Mesothelial cell of epicardium (in vitro differentiated cells): ENCODE data around the gene OGFOD3. TPM values are rescaled to one million over a fixed set of nuclear protein-coding genes. Genes with fewer than 3 reads are reported as not detected.
A peak's percentile ranks its signal among the peaks of the same experiment; 100 is the strongest.

Experiments used
- DNase-seq, 2 experiments: peaks; one replicate each; pipeline ENCODE4 v3.0.0; 2021; ENCODE audit warnings: low spot score in 2 of 2; ENCODE audit not compliant: unreplicated experiment in 2 of 2
- H3K27ac Mint-ChIP-seq: 2 replicates; pipeline ENCODE4 v1.8.0; 2021; ENCODE audit warnings: mixed read lengths
- H3K27me3 Mint-ChIP-seq: 2 replicates; pipeline ENCODE4 v1.8.0; 2021; ENCODE audit warnings: low read depth, mixed read lengths
- H3K36me3 Mint-ChIP-seq: 2 replicates; pipeline ENCODE4 v1.8.0; 2021; ENCODE audit warnings: mixed read lengths
- H3K4me1 Mint-ChIP-seq: 2 replicates; pipeline ENCODE4 v1.8.0; 2021; ENCODE audit warnings: mixed read lengths
- H3K4me3 Mint-ChIP-seq: 2 replicates; pipeline ENCODE4 v1.8.0; 2021; ENCODE audit warnings: mild to moderate bottlenecking, moderate library complexity, mixed read lengths
- H3K9me3 Mint-ChIP-seq: 2 replicates; pipeline ENCODE4 v1.8.0; 2021; ENCODE audit warnings: mixed read lengths
- total RNA-seq: library from RNA; stranded (reverse); gene quantifications from 3 replicates; pipeline ENCODE4 v1.2.1, GENCODE V29; 2021
- TF ChIP-seq, protein P1 (sequence below): fragments of 200-600 bp; sonication (generic); IDR thresholded peaks from one replicate; pipeline ENCODE4 v1.5.0; 2021; ENCODE audit warnings: antibody characterized with exemption; ENCODE audit not compliant: unreplicated experiment

Gene OGFOD3
- total RNA-seq, 1 donor from 2014 or later, result 36.6 TPM

DNA sequence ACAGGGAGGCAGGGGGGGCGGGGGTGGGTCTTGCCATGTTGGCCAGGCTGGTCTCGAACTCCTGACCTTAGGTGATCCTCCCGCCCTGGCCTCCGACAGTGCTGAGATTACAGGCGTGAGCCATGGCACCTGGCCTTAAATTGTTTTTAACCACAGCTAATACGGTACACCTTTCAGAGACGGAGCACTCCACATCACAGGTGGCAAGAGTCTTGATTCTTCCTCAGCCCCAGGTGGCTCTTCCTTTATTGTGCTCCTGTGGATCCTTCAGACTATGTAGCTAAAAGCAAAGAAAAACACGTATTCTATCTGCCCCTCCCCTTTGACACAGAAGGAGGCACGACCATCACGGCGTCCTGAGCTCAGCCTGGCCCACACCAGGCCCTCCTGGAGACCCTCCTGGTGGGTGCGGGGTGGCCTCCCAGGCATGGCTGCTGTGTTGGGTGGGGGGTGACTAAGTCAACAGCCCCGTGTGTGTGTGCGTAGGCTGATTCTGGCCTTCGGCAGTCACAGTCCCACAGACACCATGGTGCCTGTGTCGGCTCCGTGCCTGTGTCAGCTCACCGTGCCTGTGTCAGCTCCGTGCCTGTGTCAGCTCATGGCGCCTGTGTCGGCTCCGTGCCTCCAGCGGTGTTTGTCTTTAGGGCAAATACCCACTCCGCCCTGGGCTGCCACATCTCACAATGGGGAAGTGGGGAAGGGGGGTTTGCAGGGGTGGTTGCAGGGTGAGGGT, 74.0 kb downstream of the OGFOD3 start:
- Mint-ChIP-seq H3K4me1 (peaks cover 26% of the 10 kb centered on the region), H3K27me3 (no peaks in the 10 kb centered on the region), H3K9me3 (peaks cover 4% of the 10 kb centered on the region), H3K4me3 (no peak overlapping the region), H3K36me3 (peaks cover 4% of the 10 kb centered on the region), H3K27ac (peak overlapping the region; percentile 72)
- DNase-seq, result no peak
- TF ChIP-seq, protein P1, sequence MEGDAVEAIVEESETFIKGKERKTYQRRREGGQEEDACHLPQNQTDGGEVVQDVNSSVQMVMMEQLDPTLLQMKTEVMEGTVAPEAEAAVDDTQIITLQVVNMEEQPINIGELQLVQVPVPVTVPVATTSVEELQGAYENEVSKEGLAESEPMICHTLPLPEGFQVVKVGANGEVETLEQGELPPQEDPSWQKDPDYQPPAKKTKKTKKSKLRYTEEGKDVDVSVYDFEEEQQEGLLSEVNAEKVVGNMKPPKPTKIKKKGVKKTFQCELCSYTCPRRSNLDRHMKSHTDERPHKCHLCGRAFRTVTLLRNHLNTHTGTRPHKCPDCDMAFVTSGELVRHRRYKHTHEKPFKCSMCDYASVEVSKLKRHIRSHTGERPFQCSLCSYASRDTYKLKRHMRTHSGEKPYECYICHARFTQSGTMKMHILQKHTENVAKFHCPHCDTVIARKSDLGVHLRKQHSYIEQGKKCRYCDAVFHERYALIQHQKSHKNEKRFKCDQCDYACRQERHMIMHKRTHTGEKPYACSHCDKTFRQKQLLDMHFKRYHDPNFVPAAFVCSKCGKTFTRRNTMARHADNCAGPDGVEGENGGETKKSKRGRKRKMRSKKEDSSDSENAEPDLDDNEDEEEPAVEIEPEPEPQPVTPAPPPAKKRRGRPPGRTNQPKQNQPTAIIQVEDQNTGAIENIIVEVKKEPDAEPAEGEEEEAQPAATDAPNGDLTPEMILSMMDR, result no peak

DNA sequence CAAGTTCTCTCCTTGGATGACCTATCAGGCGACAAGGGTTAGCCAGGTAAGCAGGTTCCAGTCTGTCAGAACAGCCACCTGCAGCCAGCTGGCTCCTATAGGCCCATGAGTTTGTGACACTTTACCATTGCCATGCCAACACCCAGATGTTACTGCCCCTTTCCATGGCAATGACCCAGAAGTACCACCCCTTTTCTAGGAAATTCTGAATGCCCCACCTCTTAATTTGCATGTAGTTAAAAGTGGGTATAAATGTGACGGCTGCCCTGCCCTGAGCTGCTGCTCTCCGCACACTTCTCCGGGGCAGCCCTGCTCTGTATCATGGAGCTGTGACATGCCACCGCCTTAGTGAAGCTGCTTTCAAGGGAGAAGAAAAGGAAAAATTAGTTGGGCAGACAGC, 74.8 kb downstream of the OGFOD3 start:
- no peak for DNase-seq
- H3K27ac Mint-ChIP-seq, result peak overlapping the region; percentile 59
- H3K4me3 Mint-ChIP-seq, result no peak overlapping the region
- TF ChIP-seq, protein P1, result no peak
- peaks cover 26% of the 10 kb centered on the region for H3K4me1 Mint-ChIP-seq
- H3K9me3 Mint-ChIP-seq, result peaks cover 4% of the 10 kb centered on the region
- peaks cover 4% of the 10 kb centered on the region for H3K36me3 Mint-ChIP-seq
- H3K27me3 Mint-ChIP-seq, result no peaks in the 10 kb centered on the region

DNA sequence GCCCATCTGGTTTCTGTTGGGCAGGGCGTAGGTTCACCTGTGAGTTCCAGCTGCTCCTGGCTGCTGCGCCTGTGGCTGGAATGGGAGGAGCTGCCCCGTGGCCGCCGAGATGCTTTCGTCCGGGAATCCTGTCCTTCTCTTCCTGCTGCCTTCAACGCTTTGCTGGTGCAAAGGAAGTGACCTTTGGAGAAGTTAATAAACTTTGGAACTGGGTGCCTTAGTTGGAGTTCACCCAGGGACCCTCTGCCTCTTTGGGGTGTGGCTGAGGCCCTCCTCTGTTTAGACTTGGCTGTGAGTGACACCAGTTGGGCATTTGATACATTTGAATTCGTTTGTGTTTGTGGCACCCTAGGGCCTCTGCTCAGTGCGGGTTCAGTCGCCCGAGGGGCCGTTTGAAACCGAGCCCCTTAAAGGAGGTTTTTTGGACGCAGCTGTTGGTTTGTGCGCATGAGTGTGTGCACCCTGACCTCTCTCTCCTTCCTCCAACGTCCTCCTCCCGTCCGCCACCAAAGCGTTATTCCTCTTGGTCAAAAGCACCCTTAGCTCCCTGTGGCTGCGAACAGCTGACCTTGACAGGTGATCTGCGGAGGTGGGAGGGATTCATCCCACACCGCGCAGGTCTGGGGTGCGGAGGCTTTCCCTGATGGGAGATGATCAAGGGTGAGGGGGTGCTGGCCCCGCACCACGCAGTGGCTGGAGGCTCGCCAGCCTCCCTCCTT, 75.9 kb downstream of the OGFOD3 start:
- H3K27ac Mint-ChIP-seq, result no peak overlapping the region
- DNase-seq, result no peak
- peaks cover 4% of the 10 kb centered on the region for H3K9me3 Mint-ChIP-seq

DNA sequence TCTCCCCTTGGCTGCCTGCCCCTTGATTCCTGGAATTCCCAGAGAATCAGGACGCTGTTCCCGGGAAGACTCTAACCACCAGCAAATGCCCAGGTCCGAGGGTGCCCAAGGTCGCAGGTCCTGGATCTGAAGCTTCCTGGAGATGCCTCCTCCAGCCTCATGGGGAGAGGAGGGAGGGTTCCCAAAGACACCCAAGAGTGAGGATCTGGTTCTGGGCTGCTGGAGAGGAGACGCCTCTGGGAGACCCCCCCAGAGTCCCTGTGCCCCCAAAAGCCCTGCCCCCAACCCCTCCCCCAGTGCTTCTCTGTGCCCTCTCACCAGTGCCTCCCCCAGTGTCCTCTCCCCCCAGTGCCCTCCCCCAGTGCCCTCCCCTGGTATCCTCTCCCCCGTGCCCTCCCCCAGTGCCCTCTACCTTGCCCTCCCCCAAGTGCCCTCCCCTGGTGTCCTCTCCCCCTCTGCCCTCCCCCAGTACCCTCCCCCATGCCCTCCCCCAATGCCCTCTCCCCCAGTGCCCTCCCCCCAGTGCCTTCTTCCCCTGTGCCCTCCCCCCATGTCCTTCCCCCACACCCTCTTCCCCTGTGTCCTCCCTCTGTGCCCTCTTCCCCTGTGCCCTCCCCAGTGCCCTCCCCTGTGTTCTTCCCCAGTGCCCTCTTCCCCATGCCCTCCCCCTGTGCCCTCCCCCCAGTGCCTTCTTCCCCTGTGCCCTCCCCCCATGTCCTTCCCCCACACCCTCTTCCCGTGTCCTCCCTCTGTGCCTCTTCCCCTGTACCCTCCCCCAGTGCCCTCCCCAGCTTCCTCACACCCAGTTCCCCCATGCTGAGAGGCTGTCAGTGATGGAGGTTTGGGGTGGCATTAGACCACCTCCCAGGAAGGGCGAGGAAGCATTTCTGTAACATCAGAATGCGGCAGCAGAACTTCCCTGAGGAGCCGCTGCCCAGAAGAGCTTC, 78.5 kb downstream of the OGFOD3 start:
- Mint-ChIP-seq H3K27ac (peak overlapping the region; percentile 98), H3K27me3 (peaks cover 4% of the 10 kb centered on the region), H3K4me1 (peaks cover 33% of the 10 kb centered on the region), H3K4me3 (peak overlapping the region; percentile 60), H3K9me3 (peaks cover 4% of the 10 kb centered on the region), H3K36me3 (peaks cover 4% of the 10 kb centered on the region)
- TF ChIP-seq, protein P1, result no peak
- no peak for DNase-seq

More for the DNA sequence above, 75.9 kb downstream of the OGFOD3 start:
- Mint-ChIP-seq H3K27me3 (no peaks in the 10 kb centered on the region), H3K4me1 (peaks cover 26% of the 10 kb centered on the region), H3K36me3 (peaks cover 4% of the 10 kb centered on the region), H3K4me3 (no peak overlapping the region)
- TF ChIP-seq, protein P1, result no peak

Other genes starting within 250 kb of the OGFOD3 start
- gene CCDC57, start 205.7 kb downstream of the OGFOD3 start, total RNA-seq, result 90.4 to 92.1 TPM (median 91.5 TPM) in 3 replicates
- gene SLC16A3, start 189.5 kb downstream of the OGFOD3 start, total RNA-seq, result 62.0 to 68.8 TPM (median 67.3 TPM) in 3 replicates
- 202 to 212 TPM (median 204 TPM) in 3 replicates for gene CSNK1D, start 144.9 kb downstream of the OGFOD3 start, total RNA-seq
- gene CD7, start 101.0 kb downstream of the OGFOD3 start, total RNA-seq, result 0.83 to 1.4 TPM (median 1.2 TPM) in 3 replicates
- 5.8 to 7.0 TPM (median 7.0 TPM) in 3 replicates for gene SECTM1, start 84.8 kb downstream of the OGFOD3 start, total RNA-seq
- 0.16 TPM in 1 of 3 replicates, not detected in the others for gene TEX19, start 59.3 kb downstream of the OGFOD3 start, total RNA-seq
- gene UTS2R, start 46.8 kb downstream of the OGFOD3 start, total RNA-seq, result 6.1 to 7.6 TPM (median 6.5 TPM) in 3 replicates
- 75.3 to 82.8 TPM (median 76.3 TPM) in 3 replicates for gene HEXD, start 239 bp downstream of the OGFOD3 start, total RNA-seq
- gene CYBC1, start 32.2 kb upstream of the OGFOD3 start, total RNA-seq, result 86.7 to 93.0 TPM (median 88.1 TPM) in 3 replicates
- gene NARF, start 40.2 kb upstream of the OGFOD3 start, total RNA-seq, result 116 to 123 TPM (median 122 TPM) in 3 replicates
- gene FOXK2, start 101.1 kb upstream of the OGFOD3 start, total RNA-seq, result 88.3 to 92.0 TPM (median 91.7 TPM) in 3 replicates
- gene WDR45B, start 229.9 kb upstream of the OGFOD3 start, total RNA-seq, result 90.2 to 93.3 TPM (median 92.3 TPM) in 3 replicates